Measurements from ENCODE around the gene COX5B.

DNA sequence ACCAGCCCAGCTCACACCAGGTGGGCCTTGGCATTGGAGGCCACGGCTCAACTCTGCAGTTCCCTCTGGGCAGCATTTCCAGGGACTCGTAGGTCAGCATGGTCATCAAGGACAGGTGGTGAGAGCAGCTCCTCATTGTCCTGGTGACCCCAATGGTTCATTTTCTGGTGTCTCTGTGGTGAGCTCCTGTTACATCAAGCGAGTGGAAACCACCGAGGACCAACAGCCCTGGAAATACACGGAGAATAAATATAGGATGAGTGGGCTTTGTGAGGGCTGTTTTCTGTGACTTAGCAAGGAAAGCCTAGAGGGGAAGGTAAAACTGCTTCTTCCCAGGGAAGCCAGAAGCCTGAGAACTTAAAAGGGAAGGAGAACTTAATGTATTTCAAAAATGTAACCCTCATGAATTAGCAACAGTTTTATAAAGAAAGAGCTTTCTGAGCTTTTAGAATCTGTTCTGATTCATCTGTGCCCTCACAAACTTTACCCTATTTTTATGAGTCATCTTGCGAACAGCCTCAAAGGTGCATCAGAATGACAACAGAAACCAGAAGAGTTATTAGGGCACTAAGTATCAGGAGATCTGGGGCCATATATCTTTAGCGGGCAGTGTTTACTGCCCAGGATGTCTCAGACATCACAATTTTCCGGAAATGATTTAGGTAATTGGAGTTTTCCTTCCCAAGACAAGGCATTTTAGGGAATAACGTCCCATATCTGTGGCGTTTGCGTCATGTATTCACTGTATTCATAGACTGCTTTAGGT is 42.4 kb downstream of the COX5B start:
- TF ChIP-seq CTCF (IDR thresholded peaks at IDR 0.05): no peak
- no peak for TF ChIP-seq POLR2A (IDR thresholded peaks at IDR 0.05)
- TF ChIP-seq EP300 (IDR thresholded peaks at IDR 0.05): no peak
